Measurements from ENCODE around the gene TRIM43B.
"Not testable (repeated sequence)": the region's sequence is repeated elsewhere in the genome, so short reads cannot be mapped to it uniquely, and the experiment has no call there.

The TRIM43B gene

DNA sequence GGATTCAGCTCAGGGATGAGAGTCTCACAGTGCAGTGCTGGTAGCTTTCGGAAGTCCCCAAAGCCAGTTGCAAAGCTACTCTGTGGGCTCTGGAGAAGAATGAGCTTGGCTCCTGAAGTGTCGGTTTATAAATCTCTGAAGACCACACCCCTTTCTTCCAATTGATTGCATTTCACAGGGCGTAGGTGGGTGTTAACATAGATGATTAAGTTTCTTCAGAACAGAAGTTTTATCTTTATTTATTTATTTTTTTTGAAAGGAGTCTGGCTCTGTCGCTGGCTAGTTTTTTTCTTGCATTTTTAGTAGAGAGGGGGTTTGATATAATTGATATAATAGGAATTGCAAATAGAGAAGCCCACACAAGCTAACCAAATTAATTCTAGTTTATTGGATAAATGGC lies at the start of gene TRIM43B:
Gene TRIM43B (minus strand): TSS at position 101 of the 400 bp plus-strand sequence. CDS start 2,040 bp downstream, outside the sequence.
- DNase-seq: not testable (repeated sequence)

DNA sequence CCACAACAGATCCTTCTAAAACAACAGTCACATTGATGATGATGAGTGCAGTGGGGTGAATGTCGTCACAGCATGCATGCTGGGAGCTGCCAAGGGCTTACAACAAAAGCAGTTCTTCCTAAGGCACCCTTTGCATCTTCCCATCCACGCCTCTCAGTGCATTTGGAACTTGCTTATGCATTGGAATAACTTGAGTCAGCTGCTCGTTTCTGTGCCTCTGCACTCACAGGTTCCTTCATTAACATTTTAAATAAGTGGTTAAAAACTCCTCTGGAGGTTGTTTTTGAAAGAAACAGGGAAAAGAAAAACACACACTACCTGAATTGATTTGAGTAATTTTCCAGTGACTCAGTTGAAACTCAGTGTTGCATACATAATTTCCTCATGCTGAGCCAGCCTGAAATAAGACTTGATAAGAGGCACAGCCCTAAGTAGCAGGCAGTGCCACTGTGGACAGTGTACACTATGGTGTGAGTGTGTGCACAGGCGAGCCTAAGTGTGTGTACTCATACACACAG lies 46.8 kb upstream of the TRIM43B start:
- no peak for DNase-seq

DNA sequence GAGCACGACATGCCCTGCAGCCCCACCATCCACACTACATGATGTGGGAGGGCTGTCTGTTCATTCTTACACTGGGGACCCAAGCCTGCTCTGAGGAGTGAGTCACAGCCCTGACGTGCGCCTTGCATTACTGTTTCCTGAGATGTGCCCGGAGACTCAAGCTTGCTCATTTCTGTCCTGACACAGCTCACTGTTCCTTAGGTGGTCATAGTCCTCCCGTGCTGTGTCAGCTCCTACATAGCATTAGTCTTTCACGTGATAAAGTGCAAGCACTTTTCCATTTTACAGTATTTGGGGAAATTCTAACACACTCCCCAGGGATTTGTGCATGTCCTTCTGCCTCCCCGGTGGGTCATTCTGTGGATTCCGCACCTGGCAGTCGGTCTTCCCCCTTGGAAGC lies 46.2 kb upstream of the TRIM43B start:
- no peak for DNase-seq

DNA sequence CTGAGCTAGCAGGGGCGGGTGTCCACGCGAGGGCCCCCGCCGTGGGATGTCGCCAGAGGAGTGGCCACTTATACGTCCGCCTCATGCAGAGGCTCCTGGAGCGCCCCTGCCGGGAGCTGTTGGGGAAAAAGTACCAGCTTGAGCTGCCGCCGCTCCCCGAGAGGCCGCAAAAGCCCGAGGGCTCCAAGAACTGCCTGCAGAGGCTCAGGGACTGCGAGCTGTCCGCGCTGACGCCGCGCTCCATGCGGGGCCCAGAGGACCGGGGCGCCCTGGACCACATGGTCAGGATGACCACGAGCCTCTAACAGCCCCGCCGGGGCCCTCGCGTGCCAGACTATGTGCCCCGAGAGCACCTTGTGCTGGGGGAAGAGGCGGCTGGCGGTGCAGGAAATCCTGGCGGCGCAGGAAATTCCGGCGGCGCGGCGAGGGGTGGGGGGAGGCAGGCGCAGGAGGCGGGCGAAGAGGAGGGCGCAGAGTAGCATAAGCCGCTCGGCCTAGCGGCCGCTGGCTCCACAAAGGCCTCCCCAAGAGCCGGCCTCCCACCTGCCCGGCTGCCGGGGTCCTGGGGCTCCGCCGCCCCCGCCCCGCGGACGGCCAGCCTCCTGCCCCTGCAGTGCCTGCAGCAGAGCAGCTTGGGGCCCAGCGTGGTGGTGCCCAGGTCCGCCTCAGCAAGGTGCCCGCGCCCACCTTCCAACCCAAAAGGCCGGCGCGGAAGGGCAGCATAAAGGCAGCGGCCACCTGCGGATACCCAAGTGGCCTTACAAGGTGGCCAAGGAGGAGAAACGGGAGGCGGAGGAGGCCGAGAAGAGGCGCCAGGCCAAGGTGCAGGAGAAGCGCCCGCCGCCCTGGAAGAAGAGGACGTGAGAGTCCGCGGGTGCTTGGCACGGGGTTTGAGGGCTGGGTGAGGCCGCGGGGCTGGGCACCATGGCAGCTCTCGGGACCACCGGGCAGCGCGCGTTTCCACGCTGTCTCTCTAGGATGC lies 42.1 kb upstream of the TRIM43B start:
- DNase-seq: no peak

DNA sequence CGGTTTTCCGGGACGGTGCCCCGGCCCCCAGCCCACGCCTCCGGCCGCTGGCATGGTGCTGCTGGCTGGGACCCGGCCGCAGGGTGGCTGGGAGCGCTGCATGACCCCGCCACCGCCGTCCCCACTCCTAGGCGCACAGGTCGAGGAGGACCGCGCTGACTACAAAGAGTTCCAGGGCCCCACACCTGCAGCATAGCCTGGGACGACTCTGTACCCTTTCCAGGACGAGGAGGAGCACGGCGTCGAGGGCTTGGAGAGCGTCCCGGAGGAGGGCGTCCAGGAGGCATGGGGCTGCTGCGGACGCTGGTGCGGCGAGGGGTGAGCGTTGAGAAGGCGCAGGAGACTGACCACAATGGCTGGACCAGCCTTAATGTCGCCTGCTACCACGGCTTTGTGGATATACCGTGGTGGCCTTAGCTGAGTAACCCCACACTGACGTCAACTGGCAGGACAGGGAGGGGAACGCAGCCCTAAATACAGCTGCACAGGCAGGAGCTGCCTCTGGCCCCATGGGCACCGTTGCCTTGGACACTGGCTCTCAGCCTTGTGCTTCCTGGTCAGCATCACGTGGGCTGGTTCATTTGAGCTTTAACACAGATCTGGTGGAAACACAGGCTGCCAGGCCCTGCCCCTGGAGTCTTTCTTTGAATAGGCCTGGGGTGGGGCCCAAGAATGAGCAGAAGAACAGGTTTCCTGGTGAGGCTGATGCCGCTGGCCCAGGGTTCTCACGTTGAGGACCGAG lies 40.9 kb upstream of the TRIM43B start:
- no peak for DNase-seq

DNA sequence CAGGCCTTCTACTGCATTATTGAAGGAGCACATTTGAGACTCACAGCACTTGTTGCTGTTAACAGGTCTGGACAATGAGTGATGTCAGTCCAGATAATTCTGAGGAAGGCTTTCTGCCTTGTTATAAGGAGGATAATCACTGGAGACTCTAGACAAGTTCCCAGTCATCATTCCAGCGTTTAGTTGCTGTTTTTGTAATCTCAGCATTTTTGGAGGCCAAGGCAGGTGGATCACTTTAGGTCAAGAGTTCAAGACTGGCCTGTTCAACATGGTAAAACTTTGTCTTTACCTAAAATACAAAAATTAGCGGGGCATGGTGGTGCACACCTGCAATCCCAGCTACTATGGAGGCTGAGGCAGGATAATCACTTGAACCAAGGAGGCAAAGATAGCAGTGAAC lies 39.6 kb upstream of the TRIM43B start:
- no peak for DNase-seq

DNA sequence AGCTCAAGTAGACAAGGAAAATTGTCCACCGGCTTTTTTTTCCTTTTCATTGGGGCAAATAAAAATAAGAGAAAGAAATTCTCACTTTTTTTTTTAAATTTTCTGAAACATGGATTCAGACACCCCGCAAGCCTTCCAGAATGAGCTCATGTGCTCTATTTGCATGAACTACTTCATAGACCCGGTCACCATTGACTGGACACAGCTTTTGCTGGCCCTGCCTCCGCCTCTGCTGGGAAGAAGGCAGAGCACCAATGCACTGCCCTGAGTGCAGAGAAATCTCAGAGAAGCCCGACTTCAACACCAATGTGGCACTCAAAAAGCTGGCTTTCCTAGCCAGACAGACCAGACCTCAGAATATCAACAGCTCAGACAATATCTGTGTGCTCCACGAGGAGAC lies 30.2 kb upstream of the TRIM43B start:
- no peak for DNase-seq

DNA sequence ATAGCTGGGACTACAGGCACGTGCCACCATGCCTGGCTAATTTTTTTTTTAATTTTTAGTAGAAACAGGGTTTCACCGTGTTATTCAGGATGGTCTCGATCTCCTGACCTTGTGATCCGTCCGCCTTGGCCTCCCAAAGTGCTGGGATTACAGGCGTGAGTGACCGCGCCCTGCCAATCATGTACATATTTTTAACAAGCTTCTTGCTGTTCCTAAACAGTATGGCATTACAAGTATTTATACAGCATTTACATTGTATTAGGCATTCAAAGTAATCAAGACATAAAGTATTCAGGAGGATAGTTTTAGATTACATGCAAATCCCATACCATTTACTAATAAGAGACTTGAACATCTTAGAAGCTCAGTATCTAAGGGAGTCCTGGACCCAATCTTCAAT lies 29.7 kb upstream of the TRIM43B start:
- not testable (repeated sequence) for DNase-seq

DNA sequence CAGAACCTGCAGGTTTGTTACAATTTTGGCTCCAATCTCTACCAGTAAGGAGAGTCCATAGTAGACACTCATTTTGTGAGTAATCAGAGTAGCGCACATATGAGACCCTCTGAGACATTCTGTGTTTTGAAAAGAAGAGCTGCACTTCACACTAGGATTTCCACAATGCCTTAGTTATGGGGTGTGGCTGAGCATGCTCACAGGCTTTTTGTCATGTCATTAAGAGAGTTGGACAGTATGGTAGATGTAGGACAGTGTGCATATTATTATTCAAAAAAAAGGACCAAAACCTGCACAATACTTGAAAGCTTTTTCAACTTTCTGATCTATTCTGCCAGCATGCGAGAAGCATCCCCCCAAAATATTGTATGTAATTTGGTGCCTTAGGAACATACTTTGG lies 24.9 kb upstream of the TRIM43B start:
- DNase-seq: no peak

DNA sequence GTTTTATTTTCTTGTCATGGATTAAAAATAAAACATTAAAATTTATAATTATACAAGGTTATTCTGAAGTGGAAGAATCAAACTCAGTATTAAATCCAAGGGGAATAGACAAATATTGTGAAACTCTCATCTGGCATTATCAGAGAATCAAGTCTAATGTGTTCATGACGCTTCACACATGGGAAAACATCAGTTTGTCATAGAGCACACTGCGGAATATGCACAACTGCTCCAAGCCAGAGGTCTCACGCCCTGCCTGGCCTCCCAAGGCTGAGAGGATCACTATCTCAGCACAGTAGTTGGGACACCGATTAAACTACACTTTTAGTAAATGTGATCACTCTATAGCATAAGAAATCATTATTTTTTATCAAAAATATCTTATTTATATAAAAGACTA lies 20.7 kb upstream of the TRIM43B start:
- no peak for DNase-seq

DNA sequence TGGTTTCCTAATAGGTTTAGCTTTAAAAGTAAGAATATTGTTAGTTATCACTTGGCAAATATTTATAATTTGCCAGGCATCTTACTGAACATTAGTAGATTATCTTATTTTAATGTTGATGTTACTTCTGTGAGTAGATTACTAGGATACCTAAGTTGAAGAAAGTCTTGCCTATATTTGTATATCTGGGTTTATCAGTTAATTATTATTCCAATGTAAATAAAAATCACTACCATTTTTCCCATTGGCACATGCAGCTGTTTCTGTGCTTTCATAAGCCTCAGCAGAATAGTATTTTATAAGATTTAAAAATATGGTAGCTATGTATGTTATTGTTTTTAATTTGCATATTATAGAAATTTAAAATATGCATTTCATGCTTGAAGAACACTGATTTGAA lies 16.3 kb upstream of the TRIM43B start:
- no peak for DNase-seq

DNA sequence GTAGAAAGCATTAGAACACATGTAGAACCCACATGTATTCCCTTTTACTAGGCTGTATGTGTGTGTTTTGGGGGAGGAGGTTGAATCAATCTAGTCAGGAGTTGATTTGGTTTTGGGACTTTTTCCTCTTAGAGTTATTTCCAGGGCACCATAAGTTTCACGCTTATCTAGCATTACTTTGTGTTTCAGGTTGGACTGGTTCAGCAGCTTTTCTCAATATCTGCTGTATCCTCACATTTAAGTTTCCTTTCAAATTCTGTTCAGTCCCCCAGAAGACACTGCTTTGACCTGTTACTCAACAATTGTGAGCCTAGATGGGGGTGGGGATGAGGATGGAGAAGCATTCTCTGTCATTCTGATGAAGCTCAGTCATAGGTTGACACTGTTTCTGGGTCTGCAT lies 7.5 kb upstream of the TRIM43B start:
- not testable (repeated sequence) for DNase-seq

DNA sequence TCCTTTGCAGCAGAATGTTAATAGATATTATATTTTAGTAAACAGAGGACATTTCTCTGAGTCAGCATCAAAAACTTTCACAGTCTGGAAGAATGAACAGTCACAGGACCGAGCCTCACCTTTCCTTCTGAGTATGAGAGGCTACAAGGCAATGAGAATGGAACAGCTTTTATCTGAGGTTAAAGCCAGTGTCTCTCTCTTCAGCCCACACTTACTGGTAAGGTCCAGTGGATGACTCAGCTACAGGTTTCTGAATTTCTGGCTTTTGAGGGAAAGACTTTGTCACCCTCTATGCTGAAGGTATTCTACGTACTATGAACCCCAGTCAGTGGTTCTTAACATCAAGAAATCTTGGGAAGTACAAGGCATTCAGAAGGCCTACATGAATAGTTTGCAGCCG lies 9.5 kb downstream of the TRIM43B start:
- not testable (repeated sequence) for DNase-seq

DNA sequence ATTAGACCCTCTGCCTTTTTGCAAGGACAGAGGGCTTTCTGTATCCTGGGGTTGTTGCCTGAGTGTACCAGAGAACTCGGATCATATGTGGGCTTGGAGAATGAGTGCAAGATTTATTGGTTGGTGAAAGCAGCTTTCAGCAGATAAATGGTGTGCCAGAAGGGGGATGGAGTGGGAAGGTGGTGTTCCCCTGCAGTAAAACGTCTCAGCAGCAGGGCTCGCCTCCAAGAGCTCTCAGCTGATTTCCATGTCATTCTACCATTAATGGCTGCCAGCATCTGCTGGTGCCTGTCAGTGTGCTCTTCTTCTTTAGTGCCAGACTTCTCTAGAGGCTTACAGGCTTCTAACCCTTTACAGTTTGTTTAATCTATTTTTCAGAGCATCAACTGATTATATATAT lies 16.6 kb downstream of the TRIM43B start:
- not testable (repeated sequence) for DNase-seq

DNA sequence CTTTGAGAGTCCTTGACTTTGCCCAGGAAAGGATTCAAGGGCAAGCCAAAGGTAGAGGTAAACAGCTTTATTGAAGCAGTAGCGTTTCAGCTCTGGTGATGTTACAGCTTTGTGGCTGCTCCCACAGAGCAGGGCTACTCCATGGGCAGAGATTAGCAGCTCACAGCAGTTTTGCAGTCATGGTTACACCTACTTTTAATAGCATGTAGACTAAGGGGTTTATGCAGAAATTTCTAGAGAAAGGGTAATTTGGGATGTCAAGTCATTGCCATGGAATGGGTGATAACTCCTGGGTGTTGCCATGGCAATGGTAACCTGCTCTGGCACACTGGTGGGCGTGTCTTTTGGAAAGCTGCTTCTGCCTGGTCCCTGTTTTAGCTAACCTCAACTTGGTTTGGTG lies 18.0 kb downstream of the TRIM43B start:
- DNase-seq: not testable (repeated sequence)

DNA sequence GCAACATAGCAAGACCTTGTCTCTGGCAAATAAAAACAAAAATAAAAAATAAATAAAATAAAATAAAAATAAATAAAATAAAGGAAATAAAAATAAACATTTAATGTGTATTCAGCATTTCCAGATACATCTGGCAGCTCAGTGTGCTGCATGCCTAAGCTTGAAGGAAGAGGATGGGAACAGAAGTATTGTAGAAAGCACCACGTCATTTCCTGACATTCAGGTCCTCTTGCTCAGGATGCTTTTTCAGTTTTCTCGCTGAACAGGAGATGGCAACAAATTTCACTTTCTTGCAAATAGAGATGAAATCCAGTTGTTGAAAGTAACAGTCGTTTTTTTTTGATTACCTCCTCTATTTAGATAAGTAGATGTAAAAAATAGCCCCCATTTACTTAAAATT lies 21.3 kb downstream of the TRIM43B start:
- not testable (repeated sequence) for DNase-seq

DNA sequence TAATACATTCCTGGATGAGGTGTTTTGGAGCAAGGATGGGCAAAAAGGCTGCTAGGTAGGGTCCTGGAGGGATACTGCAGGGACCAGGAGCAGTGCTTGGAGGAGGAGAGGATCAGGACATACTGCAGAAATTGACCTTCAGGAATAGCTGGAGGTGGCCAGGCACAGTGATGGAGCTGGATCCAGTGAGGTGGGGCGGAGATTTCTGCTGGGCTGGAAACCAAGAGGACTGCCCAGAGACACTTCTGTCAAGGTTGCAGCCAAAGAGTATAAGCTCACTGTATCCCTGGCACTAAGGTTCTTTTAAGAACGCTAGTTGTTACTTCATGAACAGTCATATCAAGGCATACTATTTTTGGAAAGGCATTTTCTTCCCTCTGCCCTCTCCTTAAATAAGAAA lies 39.2 kb downstream of the TRIM43B start:
- DNase-seq: not testable (repeated sequence)

DNA sequence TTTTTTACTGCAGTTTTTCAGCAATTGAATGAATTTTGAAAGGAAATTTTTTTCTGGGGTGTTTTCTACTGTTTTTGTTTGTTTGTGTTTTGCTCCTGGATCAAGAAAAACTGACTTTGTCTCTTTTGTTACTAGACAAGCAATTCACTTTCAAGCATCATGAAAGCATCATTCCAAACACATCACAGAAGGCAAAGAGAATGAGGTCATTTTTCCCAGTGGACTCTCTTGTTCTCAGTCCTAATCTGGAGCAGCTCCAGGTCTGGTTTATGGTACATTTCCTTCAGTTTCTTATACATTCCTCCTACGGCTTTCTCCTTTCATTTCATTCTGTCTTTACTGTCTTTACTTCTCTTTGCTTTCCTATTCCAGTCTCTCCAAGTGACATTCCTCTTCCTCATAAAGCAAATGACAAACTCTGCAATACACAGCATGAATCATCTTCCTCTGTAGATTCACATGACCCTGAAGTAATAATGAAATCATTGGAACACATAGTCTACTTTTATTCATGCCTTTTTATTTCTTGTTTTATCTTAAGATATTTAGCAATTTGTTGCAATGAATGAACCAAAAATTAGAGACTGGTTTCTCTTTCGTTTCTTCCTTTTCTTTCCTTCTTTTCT lies 42.0 kb downstream of the TRIM43B start:
- DNase-seq: not testable (repeated sequence)

DNA sequence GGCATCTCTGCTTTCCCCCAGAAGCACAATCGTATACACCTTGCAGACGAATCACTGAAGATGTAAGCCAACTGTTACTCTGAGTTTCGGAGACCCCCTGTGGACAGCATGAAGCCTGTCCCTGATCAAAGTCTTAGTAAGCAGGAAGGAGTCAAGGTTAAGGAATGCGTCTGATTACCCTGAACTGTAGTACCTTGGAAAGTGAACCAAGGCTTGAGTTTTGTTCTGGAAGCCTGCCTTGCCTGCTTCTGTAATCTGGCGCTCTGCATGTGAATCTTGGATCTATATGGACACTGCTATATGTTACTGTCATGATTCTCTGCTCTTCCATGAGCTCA lies 48.7 kb downstream of the TRIM43B start:
- not testable (repeated sequence) for DNase-seq

DNA sequence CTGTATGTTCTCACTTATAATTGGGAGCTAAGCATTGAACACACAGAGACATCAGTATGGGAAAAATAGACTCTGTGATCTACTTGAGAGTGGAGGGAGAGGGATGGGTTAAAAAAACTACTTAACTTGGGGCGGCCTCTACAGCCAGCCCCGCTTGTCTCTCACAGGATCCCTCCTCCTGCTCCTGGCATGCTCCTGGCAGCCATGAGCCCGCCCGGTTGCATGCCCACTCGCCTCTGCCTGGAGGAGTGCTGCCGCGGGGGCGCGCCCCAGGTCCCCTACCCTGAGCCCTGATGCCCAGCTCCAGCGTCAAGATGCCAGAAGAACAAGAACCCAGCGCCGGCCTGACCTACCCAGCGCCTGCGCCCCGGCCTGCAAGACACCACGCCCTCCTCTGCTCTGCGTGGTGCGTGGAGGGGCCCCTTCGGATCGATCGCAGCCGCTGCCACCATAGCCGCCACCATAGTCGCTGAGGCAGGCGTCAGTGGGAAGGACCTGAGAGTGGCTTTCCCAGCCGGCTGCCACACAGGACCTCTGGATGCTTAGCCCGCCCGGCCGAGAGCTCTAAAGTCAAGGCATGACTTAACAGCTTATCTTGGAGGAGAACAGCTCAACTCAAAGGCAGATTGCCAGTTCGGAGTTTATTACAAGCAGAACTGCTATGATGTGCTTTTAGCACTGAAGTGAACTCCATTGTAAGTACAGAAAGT lies 49.2 kb downstream of the TRIM43B start:
- not testable (repeated sequence) for DNase-seq

DNA sequence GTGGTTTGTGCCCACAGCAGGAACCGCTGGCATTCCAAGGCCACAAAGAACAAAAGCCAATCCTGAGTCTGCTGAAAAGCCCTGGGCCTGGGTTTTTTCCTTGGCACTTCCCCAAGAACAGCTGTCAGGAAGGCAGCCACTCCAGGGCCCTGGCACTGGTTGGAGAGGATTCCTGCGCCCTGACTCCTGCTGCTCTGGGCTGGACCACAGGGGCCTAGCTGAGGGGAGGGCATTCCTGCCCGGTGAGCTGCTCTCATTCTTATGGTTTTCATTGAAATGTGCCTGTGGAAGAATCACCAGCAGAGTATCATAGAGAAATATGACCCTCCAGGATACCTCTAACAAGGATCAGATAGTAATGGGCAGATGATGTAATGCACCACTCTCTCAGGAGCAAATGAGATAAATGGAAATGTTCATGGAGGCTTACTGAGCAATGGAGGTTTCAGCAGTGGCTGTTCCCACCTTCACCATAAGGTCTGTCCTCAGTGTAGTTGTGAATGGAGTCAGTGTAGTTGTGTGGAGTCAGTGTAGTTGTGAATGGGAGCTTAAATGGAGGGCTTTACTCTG lies 50.0 kb downstream of the TRIM43B start:
- DNase-seq: not testable (repeated sequence)

DNA sequence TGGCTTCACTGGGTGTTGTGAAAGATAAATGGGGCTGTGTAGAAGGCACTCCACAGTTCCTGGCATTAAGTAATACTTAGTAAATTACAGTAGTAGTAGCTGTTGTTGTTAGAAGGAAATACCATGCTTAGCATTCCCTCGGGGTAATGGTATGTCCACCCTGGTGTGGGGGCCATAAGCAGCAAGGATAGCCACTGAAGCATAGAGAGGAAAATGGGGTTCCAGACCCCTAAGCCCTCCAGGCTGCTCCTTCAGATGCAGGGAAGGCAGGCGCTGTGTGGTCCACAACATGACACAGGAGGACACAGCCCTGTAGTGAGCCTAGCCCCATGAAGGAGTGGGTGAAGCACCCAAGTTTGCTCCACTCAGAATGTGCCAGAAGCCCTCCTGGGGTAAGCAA lies 50.6 kb downstream of the TRIM43B start:
- not testable (repeated sequence) for DNase-seq

Measured in SIG-M5 (cell line).